ENCODE measurements around the gene DOC2B. TPM values are rescaled to one million over a fixed set of nuclear protein-coding genes. Genes with fewer than 3 reads are reported as not detected.
"Not testable (repeated sequence)": the region's sequence is repeated elsewhere in the genome, so short reads cannot be mapped to it uniquely, and the experiment has no call there.

The DOC2B gene
- total RNA-seq, 2 experiments from 2014 or later, result not detected

GRCh38 chr17:170130-170670 lies 11.2 kb downstream of the DOC2B start:
- POLR2A ChIA-PET, result no interaction called here
- Histone ChIP-seq H2AFZ (ENCODE audit: low read length) (no peak overlapping the region), H3K4me3 (ENCODE audit: low read depth, low read length, poor library complexity, severe bottlenecking) (no peak overlapping the region), H3K4me2 (ENCODE audit: low read length) (no peak overlapping the region), H3K79me2 (ENCODE audit: insufficient read depth, low read depth, low read length) (no peaks in the 10 kb centered on the region), H3K9me2 (ENCODE audit: insufficient read depth, low read length) (no peaks in the 10 kb centered on the region), H3K4me1 (ENCODE audit: insufficient read depth, low read length, poor library complexity, severe bottlenecking) (peaks cover under 1% of the 10 kb centered on the region), H3K36me3 (ENCODE audit: insufficient read depth, low read length) (no peaks in the 10 kb centered on the region), H3K9me3 (ENCODE audit: low read length) (no peaks in the 10 kb centered on the region), H4K20me1 (ENCODE audit: insufficient read depth, low read length) (no peaks in the 10 kb centered on the region), H3K27ac (ENCODE audit: low read depth, low read length, poor library complexity, severe bottlenecking) (no peak overlapping the region)
- DNase-seq (ENCODE audit: low spot score), result no peak
- intact Hi-C loops (cut with micrococcal nuclease; ENCODE audit: unreplicated experiment), result no loop called here
- no TSS peak for BruUV-seq (replicated peaks)
- CTCF ChIA-PET (ENCODE audit: unreplicated experiment), result no interaction called here
- TF ChIP-seq, protein P1, sequence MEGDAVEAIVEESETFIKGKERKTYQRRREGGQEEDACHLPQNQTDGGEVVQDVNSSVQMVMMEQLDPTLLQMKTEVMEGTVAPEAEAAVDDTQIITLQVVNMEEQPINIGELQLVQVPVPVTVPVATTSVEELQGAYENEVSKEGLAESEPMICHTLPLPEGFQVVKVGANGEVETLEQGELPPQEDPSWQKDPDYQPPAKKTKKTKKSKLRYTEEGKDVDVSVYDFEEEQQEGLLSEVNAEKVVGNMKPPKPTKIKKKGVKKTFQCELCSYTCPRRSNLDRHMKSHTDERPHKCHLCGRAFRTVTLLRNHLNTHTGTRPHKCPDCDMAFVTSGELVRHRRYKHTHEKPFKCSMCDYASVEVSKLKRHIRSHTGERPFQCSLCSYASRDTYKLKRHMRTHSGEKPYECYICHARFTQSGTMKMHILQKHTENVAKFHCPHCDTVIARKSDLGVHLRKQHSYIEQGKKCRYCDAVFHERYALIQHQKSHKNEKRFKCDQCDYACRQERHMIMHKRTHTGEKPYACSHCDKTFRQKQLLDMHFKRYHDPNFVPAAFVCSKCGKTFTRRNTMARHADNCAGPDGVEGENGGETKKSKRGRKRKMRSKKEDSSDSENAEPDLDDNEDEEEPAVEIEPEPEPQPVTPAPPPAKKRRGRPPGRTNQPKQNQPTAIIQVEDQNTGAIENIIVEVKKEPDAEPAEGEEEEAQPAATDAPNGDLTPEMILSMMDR (conservative IDR thresholded peaks at IDR 0.05; ENCODE audit: low read length), result no peak
- no peak for TF ChIP-seq EZH2phosphoT487 (IDR thresholded peaks at IDR 0.05; ENCODE audit: borderline replicate concordance, low read depth, low read length)

GRCh38 chr17:168614-169013 lies 12.8 kb downstream of the DOC2B start:
- intact Hi-C loops (cut with micrococcal nuclease; ENCODE audit: unreplicated experiment); H3K36me3 ChIP-seq (ENCODE audit: insufficient read depth, low read length); POLR2A ChIA-PET: not testable (repeated sequence)

GRCh38 chr17:165939-166338 lies 15.5 kb downstream of the DOC2B start:
- Histone ChIP-seq H3K36me3 (ENCODE audit: insufficient read depth, low read length) (no peaks in the 10 kb centered on the region), H3K9me3 (ENCODE audit: low read length) (no peaks in the 10 kb centered on the region), H2AFZ (ENCODE audit: low read length) (no peak overlapping the region), H3K79me2 (ENCODE audit: insufficient read depth, low read depth, low read length) (no peaks in the 10 kb centered on the region), H3K4me1 (ENCODE audit: insufficient read depth, low read length, poor library complexity, severe bottlenecking) (no peaks in the 10 kb centered on the region), H3K4me3 (ENCODE audit: low read depth, low read length, poor library complexity, severe bottlenecking) (no peak overlapping the region), H3K9me2 (ENCODE audit: insufficient read depth, low read length) (no peaks in the 10 kb centered on the region), H3K4me2 (ENCODE audit: low read length) (no peak overlapping the region), H4K20me1 (ENCODE audit: insufficient read depth, low read length) (no peaks in the 10 kb centered on the region), H3K27ac (ENCODE audit: low read depth, low read length, poor library complexity, severe bottlenecking) (no peak overlapping the region)
- TF ChIP-seq EZH2phosphoT487 (IDR thresholded peaks at IDR 0.05; ENCODE audit: borderline replicate concordance, low read depth, low read length), result no peak
- ChIA-PET CTCF (ENCODE audit: unreplicated experiment) (no interaction called here), POLR2A (no interaction called here)
- no TSS peak for BruUV-seq (replicated peaks)
- intact Hi-C loops (cut with micrococcal nuclease; ENCODE audit: unreplicated experiment), result loop anchor here (2.0 kb wide), 1 partner anchor 221 kb away; no protein-coding TSS in a partner anchor
- DNase-seq (ENCODE audit: low spot score), result no peak

More at GRCh38 chr17:168614-169013, 12.8 kb downstream of the DOC2B start:
- H3K4me2 ChIP-seq (ENCODE audit: low read length); CTCF ChIA-PET (ENCODE audit: unreplicated experiment); DNase-seq (ENCODE audit: low spot score); H3K4me1 ChIP-seq (ENCODE audit: insufficient read depth, low read length, poor library complexity, severe bottlenecking); H4K20me1 ChIP-seq (ENCODE audit: insufficient read depth, low read length); H2AFZ ChIP-seq (ENCODE audit: low read length); H3K27ac ChIP-seq (ENCODE audit: low read depth, low read length, poor library complexity, severe bottlenecking); H3K9me3 ChIP-seq (ENCODE audit: low read length); H3K4me3 ChIP-seq (ENCODE audit: low read depth, low read length, poor library complexity, severe bottlenecking); BruUV-seq (replicated peaks); H3K79me2 ChIP-seq (ENCODE audit: insufficient read depth, low read depth, low read length); H3K9me2 ChIP-seq (ENCODE audit: insufficient read depth, low read length): not testable (repeated sequence)
